Karpas-422 (cell line): Measurements from ENCODE around the gene CFAP126. TPM values are rescaled to one million over a fixed set of nuclear protein-coding genes. Genes with fewer than 3 reads are reported as not detected.
"Not testable (repeated sequence)": the region's sequence is repeated elsewhere in the genome, so short reads cannot be mapped to it uniquely, and the experiment has no call there.

Experiments
- DNase-seq: peaks from one replicate; pipeline ENCODE4 v3.0.0-alpha.2; 2015
- H2AFZ ChIP-seq: fragments of 200-600 bp; sonication (generic); 2 replicates; pipeline ENCODE4 v1.6.1; 2014; ENCODE audit warnings: antibody characterized with exemption, low read length, mixed read lengths
- H3K27ac ChIP-seq: fragments of 200-600 bp; sonication (generic); 2 replicates; pipeline ENCODE4 v1.5.1; 2014; ENCODE audit warnings: mild to moderate bottlenecking, low read length, moderate library complexity
- H3K27me3 ChIP-seq: fragments of 200-600 bp; sonication (generic); 2 replicates; pipeline ENCODE4 v1.6.1; 2014; ENCODE audit warnings: low read length, mixed read lengths
- H3K36me3 ChIP-seq: fragments of 200-600 bp; sonication (generic); 2 replicates; pipeline ENCODE4 v1.6.1; 2014; ENCODE audit warnings: low read length, mixed read lengths; ENCODE audit not compliant: insufficient read depth
- H3K4me1 ChIP-seq: fragments of 200-600 bp; sonication (generic); 2 replicates; pipeline ENCODE4 v1.6.1; 2014; ENCODE audit warnings: mild to moderate bottlenecking, low read length, mixed read lengths
- H3K4me2 ChIP-seq: fragments of 200-600 bp; sonication (generic); 2 replicates; pipeline ENCODE4 v1.6.1; 2014; ENCODE audit warnings: low read length, low read depth, mild to moderate bottlenecking; ENCODE audit not compliant: poor library complexity, severe bottlenecking
- H3K4me3 ChIP-seq: fragments of 200-600 bp; sonication (generic); 2 replicates; pipeline ENCODE4 v1.5.1; 2014; ENCODE audit warnings: mild to moderate bottlenecking, antibody characterized with exemption, low read length, mixed read lengths
- H3K79me2 ChIP-seq: fragments of 200-600 bp; sonication (generic); 2 replicates; pipeline ENCODE4 v1.6.1; 2014; ENCODE audit warnings: mild to moderate bottlenecking, low read length, mixed read lengths
- H3K9ac ChIP-seq: fragments of 200-600 bp; sonication (generic); 2 replicates; pipeline ENCODE4 v1.6.0; 2014; ENCODE audit warnings: low read length
- H3K9me2 ChIP-seq: fragments of 200-600 bp; sonication (generic), shearing (Covaris generic); replicated peaks from 2 replicates; pipeline ENCODE4 v1.6.0; 2014; ENCODE audit warnings: mild to moderate bottlenecking, low read length, moderate library complexity; ENCODE audit not compliant: insufficient read depth
- H3K9me3 ChIP-seq: fragments of 300-700, 200-600 bp; sonication (generic); 2 replicates; pipeline ENCODE4 v1.6.1; 2014; ENCODE audit warnings: low read length, mixed read lengths
- H4K20me1 ChIP-seq: fragments of 200-600 bp; sonication (generic); 2 replicates; pipeline ENCODE4 v1.6.1; 2014; ENCODE audit warnings: mild to moderate bottlenecking, antibody characterized with exemption, low read length, low read depth; ENCODE audit not compliant: insufficient read depth
- total RNA-seq: library from RNA; depleted of rRNA; stranded (reverse); fragments of >200 nt; shearing (Covaris generic); gene quantifications from 2 replicates; pipeline ENCODE4 v1.2.3, GENCODE V29; 2014; ENCODE audit warnings: low replicate concordance; rRNA removed

Gene CFAP126, protein sequence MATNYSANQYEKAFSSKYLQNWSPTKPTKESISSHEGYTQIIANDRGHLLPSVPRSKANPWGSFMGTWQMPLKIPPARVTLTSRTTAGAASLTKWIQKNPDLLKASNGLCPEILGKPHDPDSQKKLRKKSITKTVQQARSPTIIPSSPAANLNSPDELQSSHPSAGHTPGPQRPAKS
- not detected in 2 replicates for total RNA-seq

GRCh38 chr1:161367684-161368400 is at the start of gene CFAP126:
Gene CFAP126 (minus strand): TSS chr1:161367876. CDS start chr1:161367868, 8 bp downstream.
- H3K27me3 ChIP-seq, result no peaks in the 10 kb centered on the region

GRCh38 chr1:161413050-161413449 is 45.4 kb upstream of the CFAP126 start:
- H3K9me3 ChIP-seq, H3K79me2 ChIP-seq, H3K4me2 ChIP-seq, H3K27ac ChIP-seq, DNase-seq, H2AFZ ChIP-seq, H3K4me1 ChIP-seq, H3K9me2 ChIP-seq, H3K9ac ChIP-seq, H3K36me3 ChIP-seq, H3K27me3 ChIP-seq, H3K4me3 ChIP-seq, H4K20me1 ChIP-seq: not testable (repeated sequence)

More at GRCh38 chr1:161367684-161368400, at the start of gene CFAP126:
- Histone ChIP-seq H3K9ac (no peak within 1 kb of the TSS), H3K4me1 (peaks cover 11% of the 10 kb centered on the region), H3K9me2 (no peaks in the 10 kb centered on the region), H2AFZ (no peak within 1 kb of the TSS), H4K20me1 (no peaks in the 10 kb centered on the region), H3K4me3 (no peak within 1 kb of the TSS), H3K4me2 (peak within 1 kb of the TSS; percentile 16), H3K79me2 (no peaks in the 10 kb centered on the region), H3K9me3 (no peaks in the 10 kb centered on the region), H3K36me3 (no peaks in the 10 kb centered on the region), H3K27ac (no peak within 1 kb of the TSS)
- DNase-seq, result peak; percentile 87

- not testable (repeated sequence) for H2AFZ ChIP-seq, H3K4me1 ChIP-seq, H3K9me2 ChIP-seq, H3K4me3 ChIP-seq, H3K36me3 ChIP-seq, H3K79me2 ChIP-seq, H3K27ac ChIP-seq, H3K9ac ChIP-seq, H4K20me1 ChIP-seq, DNase-seq, H3K4me2 ChIP-seq, H3K27me3 ChIP-seq, H3K9me3 ChIP-seq
Observed at GRCh38 chr1:161410636-161410970, 42.9 kb upstream of the CFAP126 start.

- not testable (repeated sequence) for H2AFZ ChIP-seq, H3K4me3 ChIP-seq, H3K27ac ChIP-seq, H3K4me2 ChIP-seq, H3K9me3 ChIP-seq, H3K4me1 ChIP-seq, H3K27me3 ChIP-seq, H3K36me3 ChIP-seq, DNase-seq, H3K79me2 ChIP-seq, H4K20me1 ChIP-seq, H3K9me2 ChIP-seq, H3K9ac ChIP-seq
Observed at GRCh38 chr1:161409848-161410635, 42.4 kb upstream of the CFAP126 start.

DNA sequence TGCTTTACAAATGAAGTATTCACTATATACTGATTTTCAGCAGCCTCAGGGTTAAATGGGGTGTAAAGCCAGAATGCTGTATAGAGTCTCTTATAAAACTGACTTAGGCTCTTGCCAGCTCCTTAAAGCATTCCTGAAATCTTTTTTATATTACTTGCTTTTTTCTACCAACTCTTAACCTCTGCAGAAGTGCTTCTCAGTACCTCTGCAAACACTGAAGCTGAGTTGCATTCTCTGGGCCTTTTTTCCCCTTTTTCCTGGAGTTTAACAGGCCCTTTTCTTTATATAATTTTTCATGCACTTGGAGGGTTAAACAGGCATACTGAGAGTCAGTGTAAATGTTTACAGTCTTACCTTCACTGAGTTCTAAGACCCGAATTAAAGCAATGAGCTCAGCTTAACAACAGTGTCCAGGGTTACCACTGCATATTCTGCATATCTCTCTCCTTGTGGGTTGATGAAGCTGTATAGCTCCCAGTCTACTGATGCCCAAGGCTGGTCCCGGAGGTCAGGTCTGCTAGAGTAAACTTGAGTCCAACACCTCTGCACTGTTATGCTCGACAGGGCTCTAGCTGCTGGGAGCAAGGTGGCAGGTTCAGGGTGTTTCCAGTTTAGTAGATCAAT is 40.9 kb upstream of the CFAP126 start:
- Histone ChIP-seq H3K4me3 (no peak overlapping the region), H4K20me1 (no peaks in the 10 kb centered on the region), H3K27ac (no peak overlapping the region), H2AFZ (no peak overlapping the region), H3K9me3 (no peaks in the 10 kb centered on the region), H3K9me2 (no peaks in the 10 kb centered on the region), H3K9ac (no peak overlapping the region), H3K36me3 (no peaks in the 10 kb centered on the region), H3K4me1 (no peaks in the 10 kb centered on the region), H3K27me3 (no peaks in the 10 kb centered on the region), H3K79me2 (no peaks in the 10 kb centered on the region), H3K4me2 (no peak overlapping the region)
- DNase-seq, result no peak

DNA sequence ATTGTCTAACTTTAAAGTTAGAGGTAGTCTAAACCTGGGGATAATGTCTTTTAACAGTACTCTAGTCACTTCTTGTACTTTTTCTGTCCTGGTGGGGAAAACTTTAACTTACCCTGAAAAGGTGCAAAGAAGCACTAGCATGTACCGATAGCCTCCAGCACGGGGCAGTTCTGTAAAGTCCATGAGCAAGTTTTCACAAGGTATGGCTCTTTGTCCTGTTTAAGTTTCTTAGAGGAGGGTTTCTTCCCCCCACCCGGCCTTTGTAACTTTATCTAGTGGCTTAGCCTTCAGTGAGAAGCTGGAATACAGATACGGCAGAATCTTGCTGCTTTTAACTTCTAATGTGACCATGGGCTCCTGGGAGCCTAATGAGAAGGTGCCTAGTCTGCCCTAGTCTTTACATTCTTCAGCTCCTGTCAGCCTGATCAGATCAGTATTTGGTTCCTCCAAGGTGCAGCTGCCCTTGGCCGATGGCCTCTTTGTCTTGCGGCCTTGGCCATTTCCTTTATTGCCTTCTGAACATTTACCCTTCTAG is 39.8 kb upstream of the CFAP126 start:
- Histone ChIP-seq H3K9me3 (no peaks in the 10 kb centered on the region), H2AFZ (no peak overlapping the region), H3K4me2 (no peak overlapping the region), H3K4me3 (no peak overlapping the region), H3K9ac (no peak overlapping the region), H3K79me2 (no peaks in the 10 kb centered on the region), H4K20me1 (no peaks in the 10 kb centered on the region), H3K36me3 (no peaks in the 10 kb centered on the region), H3K27ac (no peak overlapping the region), H3K4me1 (no peaks in the 10 kb centered on the region), H3K27me3 (no peaks in the 10 kb centered on the region), H3K9me2 (no peaks in the 10 kb centered on the region)
- no peak for DNase-seq

DNA sequence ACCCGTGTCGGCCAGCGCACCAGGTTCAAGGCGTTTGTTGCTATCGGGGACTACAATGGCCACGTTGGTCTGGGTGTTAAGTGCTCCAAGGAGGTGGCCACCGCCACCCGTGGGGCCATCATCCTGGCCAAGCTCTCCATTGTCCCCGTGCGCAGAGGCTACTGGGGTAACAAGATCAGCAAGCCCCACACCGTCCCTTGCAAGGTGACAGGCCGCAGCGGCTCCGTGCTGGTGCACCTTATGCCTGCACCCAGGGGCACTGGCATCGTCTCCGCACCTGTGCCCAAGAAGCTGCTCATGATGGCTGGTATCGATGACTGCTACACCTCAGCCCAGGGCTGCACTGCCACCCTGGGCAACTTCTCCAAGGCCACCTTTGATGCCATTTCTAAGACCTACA is 38.9 kb upstream of the CFAP126 start:
- H4K20me1 ChIP-seq, H3K4me2 ChIP-seq, DNase-seq, H2AFZ ChIP-seq, H3K27me3 ChIP-seq, H3K4me3 ChIP-seq, H3K27ac ChIP-seq, H3K9ac ChIP-seq, H3K36me3 ChIP-seq, H3K9me2 ChIP-seq, H3K4me1 ChIP-seq, H3K79me2 ChIP-seq, H3K9me3 ChIP-seq: not testable (repeated sequence)

DNA sequence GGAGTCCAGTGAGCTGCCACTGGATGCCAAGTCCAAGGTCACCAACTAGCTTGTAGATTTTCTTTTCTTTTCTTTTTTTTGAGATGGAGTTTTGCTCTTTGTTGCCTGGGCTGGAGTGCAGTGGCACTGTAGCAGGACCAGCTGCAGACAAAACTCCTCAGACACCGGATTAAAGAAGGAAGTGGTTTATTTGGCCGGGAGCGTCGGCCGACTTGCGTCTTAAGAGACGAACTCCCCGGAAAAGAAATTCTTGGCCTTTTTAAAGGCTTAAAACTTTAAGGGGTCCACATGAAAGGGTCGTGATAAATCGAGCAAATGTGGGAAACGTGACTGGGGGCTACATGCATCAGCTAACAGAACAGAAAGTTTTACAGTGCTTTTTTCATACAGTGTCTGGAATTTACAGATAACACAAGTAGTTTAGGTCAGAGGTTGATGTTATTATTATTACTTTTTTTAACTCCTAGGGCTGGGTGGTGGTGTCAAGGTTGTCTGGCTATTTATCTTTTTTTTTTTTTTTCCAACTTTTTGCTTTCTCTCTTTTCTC is 36.4 kb upstream of the CFAP126 start:
- no peak overlapping the region for H2AFZ ChIP-seq
- H3K79me2 ChIP-seq, result no peaks in the 10 kb centered on the region
- H4K20me1 ChIP-seq, result no peaks in the 10 kb centered on the region
- no peaks in the 10 kb centered on the region for H3K9me2 ChIP-seq
- no peak overlapping the region for H3K27ac ChIP-seq
- no peak overlapping the region for H3K4me2 ChIP-seq
- H3K36me3 ChIP-seq, result no peaks in the 10 kb centered on the region
- H3K27me3 ChIP-seq, result no peaks in the 10 kb centered on the region
- H3K4me1 ChIP-seq, result peaks cover 7% of the 10 kb centered on the region
- no peak for DNase-seq
- H3K4me3 ChIP-seq, result no peak overlapping the region
- no peaks in the 10 kb centered on the region for H3K9me3 ChIP-seq
- no peak overlapping the region for H3K9ac ChIP-seq
